Measurements from ENCODE around the gene TRIM26.

GRCh38 chr6:30260036-30260504 is 46.9 kb upstream of the TRIM26 start:
- TF ChIP-seq POLR2AphosphoS5 (IDR thresholded peaks at IDR 0.05; ENCODE audit: borderline replicate concordance, low read depth, low read length) (no peak), EZH2 (IDR thresholded peaks at IDR 0.05) (no peak)
